Gastroesophageal sphincter (tissue), 4 donors: ENCODE results near the gene SLC30A2. TPM values are rescaled to one million over a fixed set of nuclear protein-coding genes. Genes with fewer than 3 reads are reported as not detected.

Experiments used
- ATAC-seq: fragments of 150-250 bp; one replicate; pipeline ENCODE4 v1.9.1; 2016; ENCODE audit warnings: mild to moderate bottlenecking, moderate library complexity
- H3K27ac ChIP-seq, 4 donors: fragments of 200-600 bp; sonication (generic) in 3 of 4; 1 replicate in 3 of 4; 2 replicates in 1 of 4; pipeline ENCODE4 v1.5.1; 2016 to 2019
- H3K27me3 ChIP-seq: fragments of 200-600 bp; sonication (generic); one replicate; pipeline ENCODE4 v1.5.1; 2019
- H3K36me3 ChIP-seq, 2 donors: fragments of 200-600 bp; sonication (generic); one replicate each; pipeline ENCODE4 v1.5.1; 2019; ENCODE audit warnings: control low read depth in 1 of 2
- H3K4me1 ChIP-seq, 3 donors: fragments of 200-600 bp; sonication (generic); 1 replicate in 2 of 3; 2 replicates in 1 of 3; pipeline ENCODE4 v1.5.1; 2016 to 2019; ENCODE audit warnings: control low read depth in 2 of 3
- H3K4me3 ChIP-seq, 2 donors: fragments of 200-600 bp; sonication (generic); one replicate each; pipeline ENCODE4 v1.5.1; 2019; ENCODE audit warnings: mild to moderate bottlenecking in 1 of 2, moderate library complexity in 1 of 2
- H3K9me3 ChIP-seq, 3 donors: fragments of 200-600 bp; sonication (generic); one replicate each; pipeline ENCODE4 v1.5.1; 2017 to 2019; ENCODE audit warnings: control low read depth in 2 of 3
- CTCF ChIP-seq, 4 experiments: fragments of 200-600 bp in 2 of 4; fragments of 450-650 bp in 2 of 4; sonication (generic) in 1 of 4; IDR thresholded peaks; one replicate each; pipeline ENCODE4 v1.5.1; 2017 to 2019; ENCODE audit warnings: antibody characterized with exemption in 4 of 4, mild to moderate bottlenecking in 2 of 4, moderate library complexity in 2 of 4
- EP300 ChIP-seq: sonication (generic); formaldehyde crosslinking; IDR thresholded peaks from one replicate; pipeline ENCODE4 v1.6.1; 2017; ENCODE audit warnings: antibody characterized with exemption, mild to moderate bottlenecking
- POLR2A ChIP-seq, 2 donors: fragments of 450-650 bp; IDR thresholded peaks; one replicate each; pipeline ENCODE4 v1.6.1; 2017; ENCODE audit warnings: antibody characterized with exemption in 2 of 2, mild to moderate bottlenecking in 2 of 2, moderate library complexity in 1 of 2
- POLR2AphosphoS5 ChIP-seq: sonication (generic); formaldehyde crosslinking; IDR thresholded peaks from one replicate; pipeline ENCODE4 v1.6.1; 2017; ENCODE audit warnings: antibody characterized with exemption
- WGBS, 2 donors: methylation state at CpG; one replicate each; pipeline ENCODE4 v1.1.5; 2018; ENCODE audit warnings: low coverage in 1 of 2; 5-methylcytosine and 5-hydroxymethylcytosine counted together
- total RNA-seq, 4 donors: library from RNA; depleted of rRNA; stranded (reverse); fragments of >200 nt; gene quantifications; one replicate each; pipeline ENCODE4 v1.1.0, GENCODE V29; 2016

Gene SLC30A2
- total RNA-seq, 4 donors from 2014 or later = not detected

GRCh38 chr1:26041978-26042377 is 3.9 kb downstream of the SLC30A2 start:
- Histone ChIP-seq H3K9me3 (no peaks in the 10 kb centered on the region), H3K4me1 (peaks cover 0 to 15% (median 3%) of the 10 kb centered on the region in 3 donors), H3K27me3 (peaks cover 74% of the 10 kb centered on the region), H3K4me3 (no peak overlapping the region), H3K27ac (no peak overlapping the region), H3K36me3 (no peaks in the 10 kb centered on the region)
- ATAC-seq = no peak
- WGBS, 2 donors = 56 to 73% methylated on average over 4 of the region's 4 CpGs
- no peak for TF ChIP-seq CTCF (IDR thresholded peaks at IDR 0.05)
- TF ChIP-seq POLR2AphosphoS5 = no peak
- no peak for TF ChIP-seq POLR2A (IDR thresholded peaks at IDR 0.05)
- no peak for TF ChIP-seq EP300

- H3K27me3 ChIP-seq = peaks cover 68% of the 10 kb centered on the region
- no peaks in the 10 kb centered on the region for H3K9me3 ChIP-seq
- H3K36me3 ChIP-seq = no peaks in the 10 kb centered on the region
- no peak overlapping the region for H3K27ac ChIP-seq
- TF ChIP-seq POLR2AphosphoS5 (no peak), EP300 (no peak), POLR2A (IDR thresholded peaks at IDR 0.05) (no peak), CTCF (IDR thresholded peaks at IDR 0.05) (no peak)
- WGBS, 2 donors = 93% methylated on average over 2 of the region's 7 CpGs; no CpG with 5 or more reads in 1 of the 2 donors
- H3K4me1 ChIP-seq = peaks cover 0 to 15% (median 3%) of the 10 kb centered on the region in 3 donors
- H3K4me3 ChIP-seq = no peak overlapping the region
- ATAC-seq = no peak
Observed at GRCh38 chr1:26041401-26041800, 4.5 kb downstream of the SLC30A2 start.

GRCh38 chr1:26038904-26039303 is 7.0 kb downstream of the SLC30A2 start:
- ATAC-seq = no peak
- TF ChIP-seq EP300 (no peak), POLR2A (IDR thresholded peaks at IDR 0.05) (no peak), POLR2AphosphoS5 (no peak), CTCF (IDR thresholded peaks at IDR 0.05) (no peak)
- WGBS, 2 donors = no CpG with 5 or more reads among the region's 6 CpGs

GRCh38 chr1:26038477-26038876 is 7.4 kb downstream of the SLC30A2 start:
- 81% methylated on average over 3 of the region's 6 CpGs; no CpG with 5 or more reads in 1 of the 2 donors for WGBS, 2 donors
- no peaks in the 10 kb centered on the region for H3K36me3 ChIP-seq
- no peak for ATAC-seq
- H3K4me1 ChIP-seq = peaks cover 0 to 17% (median 4%) of the 10 kb centered on the region in 3 donors
- no peak overlapping the region for H3K4me3 ChIP-seq
- H3K9me3 ChIP-seq = no peaks in the 10 kb centered on the region
- TF ChIP-seq CTCF (IDR thresholded peaks at IDR 0.05) = no peak
- peaks cover 43% of the 10 kb centered on the region for H3K27me3 ChIP-seq
- no peak overlapping the region for H3K27ac ChIP-seq

More at GRCh38 chr1:26038904-26039303, 7.0 kb downstream of the SLC30A2 start:
- H3K9me3 ChIP-seq = no peaks in the 10 kb centered on the region
- H3K4me3 ChIP-seq = no peak overlapping the region
- H3K4me1 ChIP-seq = peaks cover 0 to 17% (median 4%) of the 10 kb centered on the region in 3 donors
- H3K27ac ChIP-seq = no peak overlapping the region
- no peaks in the 10 kb centered on the region for H3K36me3 ChIP-seq
- H3K27me3 ChIP-seq = peaks cover 43% of the 10 kb centered on the region

GRCh38 chr1:26037904-26038303 is 8.0 kb downstream of the SLC30A2 start:
- H3K27me3 ChIP-seq = peaks cover 43% of the 10 kb centered on the region
- peaks cover 0 to 17% (median 4%) of the 10 kb centered on the region in 3 donors for H3K4me1 ChIP-seq
- no peaks in the 10 kb centered on the region for H3K36me3 ChIP-seq
- no peak overlapping the region for H3K27ac ChIP-seq
- TF ChIP-seq EP300 = no peak
- no peak overlapping the region for H3K4me3 ChIP-seq
- H3K9me3 ChIP-seq = no peaks in the 10 kb centered on the region
- no peak for ATAC-seq
- WGBS, 2 donors = 100% methylated on average over 1 of the region's 6 CpGs; no CpG with 5 or more reads in 1 of the 2 donors
